ENCODE measurements around the gene TAP2.

DNA sequence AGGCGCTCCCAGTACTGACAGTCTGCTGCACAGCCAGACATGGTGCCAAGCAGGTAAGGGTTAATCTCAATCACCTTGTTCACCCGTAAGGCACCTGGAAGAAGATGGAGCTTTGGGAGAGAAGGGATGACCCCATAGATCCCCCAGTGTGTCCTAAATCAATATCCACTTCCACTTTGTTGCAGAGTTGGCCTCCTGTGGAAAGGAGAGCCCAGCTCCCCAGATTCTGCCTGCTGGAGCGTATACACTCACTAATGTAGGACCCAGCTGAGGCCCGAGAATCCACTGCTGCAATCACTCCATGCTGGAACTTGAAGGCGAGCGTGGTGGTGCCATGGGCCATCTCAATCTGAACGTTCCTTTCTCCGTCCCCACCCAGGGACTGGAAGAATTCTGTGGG lies 4.2 kb upstream of the TAP2 start:
- TF ChIP-seq, protein P1, sequence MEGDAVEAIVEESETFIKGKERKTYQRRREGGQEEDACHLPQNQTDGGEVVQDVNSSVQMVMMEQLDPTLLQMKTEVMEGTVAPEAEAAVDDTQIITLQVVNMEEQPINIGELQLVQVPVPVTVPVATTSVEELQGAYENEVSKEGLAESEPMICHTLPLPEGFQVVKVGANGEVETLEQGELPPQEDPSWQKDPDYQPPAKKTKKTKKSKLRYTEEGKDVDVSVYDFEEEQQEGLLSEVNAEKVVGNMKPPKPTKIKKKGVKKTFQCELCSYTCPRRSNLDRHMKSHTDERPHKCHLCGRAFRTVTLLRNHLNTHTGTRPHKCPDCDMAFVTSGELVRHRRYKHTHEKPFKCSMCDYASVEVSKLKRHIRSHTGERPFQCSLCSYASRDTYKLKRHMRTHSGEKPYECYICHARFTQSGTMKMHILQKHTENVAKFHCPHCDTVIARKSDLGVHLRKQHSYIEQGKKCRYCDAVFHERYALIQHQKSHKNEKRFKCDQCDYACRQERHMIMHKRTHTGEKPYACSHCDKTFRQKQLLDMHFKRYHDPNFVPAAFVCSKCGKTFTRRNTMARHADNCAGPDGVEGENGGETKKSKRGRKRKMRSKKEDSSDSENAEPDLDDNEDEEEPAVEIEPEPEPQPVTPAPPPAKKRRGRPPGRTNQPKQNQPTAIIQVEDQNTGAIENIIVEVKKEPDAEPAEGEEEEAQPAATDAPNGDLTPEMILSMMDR (conservative IDR thresholded peaks at IDR 0.05; ENCODE audit: low read length) = no peak
- TF ChIP-seq EZH2phosphoT487 (IDR thresholded peaks at IDR 0.05; ENCODE audit: borderline replicate concordance, low read depth, low read length) = no peak
